Measurements from ENCODE around the gene PTPRN2. TPM values are rescaled to one million over a fixed set of nuclear protein-coding genes. Genes with fewer than 3 reads are reported as not detected.

PTPRN2 gene
- total and polyA plus RNA-seq, 2 of the 13 experiments (the other 11 are each of a cell fraction or from before 2014, with no cell fraction given), result 2.5 to 24.2 TPM

DNA sequence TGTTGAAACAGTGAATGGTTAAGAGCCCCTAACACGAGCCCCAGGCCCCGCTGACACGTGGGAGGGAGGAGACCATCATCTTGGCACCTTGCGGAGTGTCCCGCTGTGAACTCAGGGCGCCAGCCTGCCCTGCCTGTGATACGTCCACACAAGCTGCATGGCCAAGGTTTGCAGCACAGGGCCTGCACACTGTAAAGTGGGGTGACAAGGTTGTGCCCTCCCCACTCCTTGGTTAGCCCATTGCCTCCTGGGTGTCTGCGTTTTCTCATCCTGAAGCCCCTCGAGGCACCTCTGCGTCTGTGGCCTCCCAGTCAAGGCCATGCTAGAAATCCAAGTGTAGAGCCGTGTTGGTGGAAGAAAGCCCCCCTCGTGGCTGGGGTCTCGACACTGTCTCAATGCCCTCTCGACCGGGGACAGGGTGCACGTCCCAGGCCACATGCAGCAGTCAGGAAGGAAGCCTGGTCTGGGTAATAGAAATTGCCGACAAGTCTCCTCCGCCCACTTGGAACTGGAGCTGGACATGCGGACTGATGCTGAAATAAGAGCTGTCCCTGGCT, 1058.8 kb downstream of the PTPRN2 start:
- 33% methylated on average over 17 of the region's 19 CpGs for WGBS (ENCODE audit: low lambda C conversion rate)
- Histone ChIP-seq H3K27ac (ENCODE audit: extremely low read length, insufficient read depth, low read length) (no peak overlapping the region), H3K4me1 (ENCODE audit: insufficient read depth, low read length) (no peaks in the 10 kb centered on the region), H3K4me2 (ENCODE audit: low read depth, low read length) (no peak overlapping the region), H3K79me2 (ENCODE audit: insufficient read depth, low read length) (no peaks in the 10 kb centered on the region), H4K20me1 (ENCODE audit: insufficient read depth, low read length) (no peaks in the 10 kb centered on the region), H3K27me3 (ENCODE audit: control insufficient read depth in 1 of 2, insufficient read depth in 2 of 2, low read length in 2 of 2) (peaks cover 9 to 78% of the 10 kb centered on the region in 2 experiments), H3K9ac (ENCODE audit: insufficient read depth, low read depth, low read length) (no peak overlapping the region), H3K36me3 (replicated peaks in 1 of 2; ENCODE audit: control insufficient read depth in 1 of 2, insufficient read depth in 2 of 2, low read length in 2 of 2) (no peaks in the 10 kb centered on the region), H3K4me3 (replicated peaks in 1 of 3; ENCODE audit: insufficient read depth in 1 of 3, low read depth in 2 of 3, low read length in 3 of 3) (no peak overlapping the region), H2AFZ (ENCODE audit: low read length) (no peak overlapping the region), H3K9me3 (ENCODE audit: low read length) (peaks cover 6% of the 10 kb centered on the region; the same call in 1 of the 2 replicates)
- no TSS peak for BruUV-seq (replicated peaks)
- FAIRE-seq, result no peak
- TF ChIP-seq, protein P1, sequence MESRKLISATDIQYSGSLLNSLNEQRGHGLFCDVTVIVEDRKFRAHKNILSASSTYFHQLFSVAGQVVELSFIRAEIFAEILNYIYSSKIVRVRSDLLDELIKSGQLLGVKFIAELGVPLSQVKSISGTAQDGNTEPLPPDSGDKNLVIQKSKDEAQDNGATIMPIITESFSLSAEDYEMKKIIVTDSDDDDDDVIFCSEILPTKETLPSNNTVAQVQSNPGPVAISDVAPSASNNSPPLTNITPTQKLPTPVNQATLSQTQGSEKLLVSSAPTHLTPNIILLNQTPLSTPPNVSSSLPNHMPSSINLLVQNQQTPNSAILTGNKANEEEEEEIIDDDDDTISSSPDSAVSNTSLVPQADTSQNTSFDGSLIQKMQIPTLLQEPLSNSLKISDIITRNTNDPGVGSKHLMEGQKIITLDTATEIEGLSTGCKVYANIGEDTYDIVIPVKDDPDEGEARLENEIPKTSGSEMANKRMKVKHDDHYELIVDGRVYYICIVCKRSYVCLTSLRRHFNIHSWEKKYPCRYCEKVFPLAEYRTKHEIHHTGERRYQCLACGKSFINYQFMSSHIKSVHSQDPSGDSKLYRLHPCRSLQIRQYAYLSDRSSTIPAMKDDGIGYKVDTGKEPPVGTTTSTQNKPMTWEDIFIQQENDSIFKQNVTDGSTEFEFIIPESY (CRISPR knock-in tag; IDR thresholded peaks at IDR 0.05), result 0 out of 2 replicates have a peak, but pooled peaks have one; percentile 31
- no peak for TF ChIP-seq KMT2A (CRISPR knock-in tag; IDR thresholded peaks at IDR 0.05)
- intact Hi-C loops (cut with micrococcal nuclease; ENCODE audit: unreplicated experiment) (no loop called here), in situ Hi-C loops (cut with HindIII; ENCODE audit: extremely low pct_ligation_motif_present, low pct_unique_long_range_greater_than_20kb) (no loop called here)
- no peak; the same call in 2 of the 3 replicates for ATAC-seq
- POLR2A ChIA-PET, result no interaction called here
- CTCF ChIA-PET (ENCODE audit: low intra/inter-chr PET ratio, low total read pairs), result no interaction called here
- no peak for DNase-seq (ENCODE audit: low spot score)

GRCh38 chr7:157527686-157528085, 1059.9 kb downstream of the PTPRN2 start:
- no peak overlapping the region for H3K27ac ChIP-seq (ENCODE audit: extremely low read length, insufficient read depth, low read length)
- H3K4me2 ChIP-seq (ENCODE audit: low read depth, low read length), result no peak overlapping the region
- FAIRE-seq (no peak), ATAC-seq (no peak), DNase-seq (ENCODE audit: low spot score) (no peak)
- WGBS (ENCODE audit: low lambda C conversion rate), result 50% methylated on average over 9 of the region's 19 CpGs
- H4K20me1 ChIP-seq (ENCODE audit: insufficient read depth, low read length), result no peaks in the 10 kb centered on the region
- H3K9ac ChIP-seq (ENCODE audit: insufficient read depth, low read depth, low read length), result no peak overlapping the region
- ChIA-PET CTCF (ENCODE audit: low intra/inter-chr PET ratio, low total read pairs) (no interaction called here), POLR2A (no interaction called here)
- H3K79me2 ChIP-seq (ENCODE audit: insufficient read depth, low read length), result no peaks in the 10 kb centered on the region
- BruUV-seq (replicated peaks), result no TSS peak
- no peak overlapping the region for H3K4me3 ChIP-seq (replicated peaks in 1 of 3; ENCODE audit: insufficient read depth in 1 of 3, low read depth in 2 of 3, low read length in 3 of 3)
- no peak overlapping the region for H2AFZ ChIP-seq (ENCODE audit: low read length)
- H3K27me3 ChIP-seq (ENCODE audit: control insufficient read depth in 1 of 2, insufficient read depth in 2 of 2, low read length in 2 of 2), result peaks cover 13 to 90% of the 10 kb centered on the region in 2 experiments
- in situ Hi-C loops (cut with HindIII; ENCODE audit: extremely low pct_ligation_motif_present, low pct_unique_long_range_greater_than_20kb) (no loop called here), intact Hi-C loops (cut with micrococcal nuclease; ENCODE audit: unreplicated experiment) (no loop called here)
- H3K4me1 ChIP-seq (ENCODE audit: insufficient read depth, low read length), result no peaks in the 10 kb centered on the region
- peaks cover 3% of the 10 kb centered on the region; the same call in 1 of the 2 replicates for H3K9me3 ChIP-seq (ENCODE audit: low read length)
- H3K36me3 ChIP-seq (replicated peaks in 1 of 2; ENCODE audit: control insufficient read depth in 1 of 2, insufficient read depth in 2 of 2, low read length in 2 of 2), result no peaks in the 10 kb centered on the region
- TF ChIP-seq ZNF318 (CRISPR knock-in tag; IDR thresholded peaks at IDR 0.05), result no peak
- no peak for TF ChIP-seq PLRG1 (conservative IDR thresholded peaks at IDR 0.05)
- no peak for TF ChIP-seq ZNF3 (CRISPR knock-in tag; IDR thresholded peaks at IDR 0.05)
